HepG2 (cell line): ENCODE measurements around the gene PSRC1. TPM values are rescaled to one million over a fixed set of nuclear protein-coding genes. Genes with fewer than 3 reads are reported as not detected.

Source experiments
- EED ChIP-seq: sonication (generic); formaldehyde crosslinking; IDR thresholded peaks from 2 replicates; pipeline ENCODE4 v1.5.0; 2020; ENCODE audit warnings: mild to moderate bottlenecking, missing genetic modification reagents
- PCBP2 ChIP-seq: fragments of 200-400 bp; formaldehyde crosslinking; optimal IDR thresholded peaks from 2 replicates; pipeline ENCODE3; 2018; ENCODE audit warnings: low read length, low read depth; ENCODE audit not compliant: poor library complexity, severe bottlenecking
- TCF12 ChIP-seq, 2 experiments: fragments of 450-650 bp in 1 of 2; sonication (generic) in 1 of 2; formaldehyde crosslinking in 1 of 2; IDR thresholded peaks; 2 replicates each; pipeline versions ENCODE4 v1.6.1 to v1.8.0; 2017 to 2022; ENCODE audit warnings: antibody characterized with exemption in 1 of 2, mild to moderate bottlenecking in 1 of 2, missing genetic modification reagents in 1 of 2, moderate library complexity in 1 of 2
- YEATS4 ChIP-seq: sonication (generic); formaldehyde crosslinking; IDR thresholded peaks from 2 replicates; pipeline ENCODE4 v1.4.0; 2020; ENCODE audit warnings: missing genetic modification reagents, borderline replicate concordance
- ZNF136 ChIP-seq: sonication (generic); formaldehyde crosslinking; IDR thresholded peaks from 2 replicates; pipeline ENCODE4 v1.8.1; 2022; ENCODE audit warnings: low read depth, mild to moderate bottlenecking, moderate library complexity, missing genetic modification reagents
- ZNF574 ChIP-seq: sonication (generic); formaldehyde crosslinking; IDR thresholded peaks from 2 replicates; pipeline ENCODE4 v1.4.0; 2020; ENCODE audit warnings: missing genetic modification reagents
- polyA plus RNA-seq, 8 experiments: library from polyadenylated mRNA; depleted of rRNA in 3 of 8; stranded (reverse) in 7 of 8; unstranded in 1 of 8; fragments of >200 nt; fragmentation: Illumina TruSeq in 4 of 8; extraction: Trizol in 4 of 8; gene quantifications; 2 replicates each; pipeline versions ENCODE4 v1.2.1 to v1.2.3, GENCODE V29; 2011 to 2016; ENCODE audit warnings: low read depth in 4 of 8, missing spikeins in 1 of 8, mixed read lengths in 1 of 8; ENCODE audit not compliant: insufficient read depth in 1 of 8
- total RNA-seq, 5 experiments: library from RNA; depleted of rRNA; stranded (reverse); fragments of >200 nt; fragmentation: Illumina TruSeq; extraction: Trizol; gene quantifications; 2 replicates each; pipeline ENCODE4 v1.2.3, GENCODE V29; 2016; ENCODE audit warnings: low read depth in 1 of 5
- TF ChIP-seq, protein P1 (sequence below): sonication (generic); formaldehyde crosslinking; IDR thresholded peaks from one replicate; pipeline ENCODE4 v1.5.1; 2020; ENCODE audit warnings: mild to moderate bottlenecking, missing genetic modification reagents; ENCODE audit errors: not compliant biosample characterization
- TF ChIP-seq, protein P2 (sequence below): sonication (generic); formaldehyde crosslinking; IDR thresholded peaks from 2 replicates; pipeline ENCODE4 v1.8.0; 2022; ENCODE audit warnings: mild to moderate bottlenecking, missing genetic modification reagents, borderline replicate concordance
- TF ChIP-seq, protein P3 (sequence below): sonication (generic); formaldehyde crosslinking; IDR thresholded peaks from 2 replicates; pipeline ENCODE4 v1.5.0; 2020; ENCODE audit warnings: mild to moderate bottlenecking, missing genetic modification reagents, borderline replicate concordance

Gene PSRC1
- total and polyA plus RNA-seq, 2 of the 13 experiments (the other 11 are each of a cell fraction or from before 2014, with no cell fraction given): 28.6 to 30.3 TPM

- TF ChIP-seq, protein P1, sequence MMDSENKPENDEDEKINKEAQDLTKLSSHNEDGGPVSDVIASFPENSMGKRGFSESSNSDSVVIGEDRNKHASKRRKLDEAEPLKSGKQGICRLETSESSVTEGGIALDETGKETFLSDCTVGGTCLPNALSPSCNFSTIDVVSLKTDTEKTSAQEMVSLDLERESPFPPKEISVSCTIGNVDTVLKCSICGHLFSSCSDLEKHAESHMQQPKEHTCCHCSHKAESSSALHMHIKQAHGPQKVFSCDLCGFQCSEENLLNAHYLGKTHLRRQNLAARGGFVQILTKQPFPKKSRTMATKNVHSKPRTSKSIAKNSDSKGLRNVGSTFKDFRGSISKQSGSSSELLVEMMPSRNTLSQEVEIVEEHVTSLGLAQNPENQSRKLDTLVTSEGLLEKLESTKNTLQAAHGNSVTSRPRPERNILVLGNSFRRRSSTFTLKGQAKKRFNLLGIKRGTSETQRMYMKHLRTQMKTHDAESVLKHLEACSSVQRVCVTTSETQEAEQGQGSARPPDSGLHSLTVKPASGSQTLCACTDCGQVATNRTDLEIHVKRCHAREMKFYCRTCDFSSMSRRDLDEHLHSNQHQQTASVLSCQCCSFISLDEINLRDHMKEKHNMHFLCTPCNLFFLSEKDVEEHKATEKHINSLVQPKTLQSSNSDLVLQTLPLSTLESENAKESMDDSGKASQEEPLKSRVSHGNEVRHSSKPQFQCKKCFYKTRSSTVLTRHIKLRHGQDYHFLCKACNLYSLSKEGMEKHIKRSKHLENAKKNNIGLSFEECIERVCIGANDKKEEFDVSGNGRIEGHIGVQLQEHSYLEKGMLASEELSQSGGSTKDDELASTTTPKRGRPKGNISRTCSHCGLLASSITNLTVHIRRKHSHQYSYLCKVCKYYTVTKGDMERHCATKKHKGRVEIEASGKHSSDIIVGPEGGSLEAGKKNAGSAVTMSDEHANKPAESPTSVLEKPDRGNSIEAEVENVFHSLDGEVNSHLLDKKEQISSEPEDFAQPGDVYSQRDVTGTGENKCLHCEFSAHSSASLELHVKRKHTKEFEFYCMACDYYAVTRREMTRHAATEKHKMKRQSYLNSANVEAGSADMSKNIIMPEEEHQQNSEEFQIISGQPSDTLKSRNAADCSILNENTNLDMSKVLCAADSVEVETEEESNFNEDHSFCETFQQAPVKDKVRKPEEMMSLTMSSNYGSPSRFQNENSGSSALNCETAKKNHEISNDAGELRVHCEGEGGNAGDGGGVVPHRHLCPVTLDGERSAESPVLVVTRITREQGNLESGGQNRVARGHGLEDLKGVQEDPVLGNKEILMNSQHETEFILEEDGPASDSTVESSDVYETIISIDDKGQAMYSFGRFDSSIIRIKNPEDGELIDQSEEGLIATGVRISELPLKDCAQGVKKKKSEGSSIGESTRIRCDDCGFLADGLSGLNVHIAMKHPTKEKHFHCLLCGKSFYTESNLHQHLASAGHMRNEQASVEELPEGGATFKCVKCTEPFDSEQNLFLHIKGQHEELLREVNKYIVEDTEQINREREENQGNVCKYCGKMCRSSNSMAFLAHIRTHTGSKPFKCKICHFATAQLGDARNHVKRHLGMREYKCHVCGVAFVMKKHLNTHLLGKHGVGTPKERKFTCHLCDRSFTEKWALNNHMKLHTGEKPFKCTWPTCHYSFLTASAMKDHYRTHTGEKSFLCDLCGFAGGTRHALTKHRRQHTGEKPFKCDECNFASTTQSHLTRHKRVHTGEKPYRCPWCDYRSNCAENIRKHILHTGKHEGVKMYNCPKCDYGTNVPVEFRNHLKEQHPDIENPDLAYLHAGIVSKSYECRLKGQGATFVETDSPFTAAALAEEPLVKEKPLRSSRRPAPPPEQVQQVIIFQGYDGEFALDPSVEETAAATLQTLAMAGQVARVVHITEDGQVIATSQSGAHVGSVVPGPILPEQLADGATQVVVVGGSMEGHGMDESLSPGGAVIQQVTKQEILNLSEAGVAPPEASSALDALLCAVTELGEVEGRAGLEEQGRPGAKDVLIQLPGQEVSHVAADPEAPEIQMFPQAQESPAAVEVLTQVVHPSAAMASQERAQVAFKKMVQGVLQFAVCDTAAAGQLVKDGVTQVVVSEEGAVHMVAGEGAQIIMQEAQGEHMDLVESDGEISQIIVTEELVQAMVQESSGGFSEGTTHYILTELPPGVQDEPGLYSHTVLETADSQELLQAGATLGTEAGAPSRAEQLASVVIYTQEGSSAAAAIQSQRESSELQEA (CRISPR knock-in tag): peak; percentile 77
- TF ChIP-seq, protein P2, sequence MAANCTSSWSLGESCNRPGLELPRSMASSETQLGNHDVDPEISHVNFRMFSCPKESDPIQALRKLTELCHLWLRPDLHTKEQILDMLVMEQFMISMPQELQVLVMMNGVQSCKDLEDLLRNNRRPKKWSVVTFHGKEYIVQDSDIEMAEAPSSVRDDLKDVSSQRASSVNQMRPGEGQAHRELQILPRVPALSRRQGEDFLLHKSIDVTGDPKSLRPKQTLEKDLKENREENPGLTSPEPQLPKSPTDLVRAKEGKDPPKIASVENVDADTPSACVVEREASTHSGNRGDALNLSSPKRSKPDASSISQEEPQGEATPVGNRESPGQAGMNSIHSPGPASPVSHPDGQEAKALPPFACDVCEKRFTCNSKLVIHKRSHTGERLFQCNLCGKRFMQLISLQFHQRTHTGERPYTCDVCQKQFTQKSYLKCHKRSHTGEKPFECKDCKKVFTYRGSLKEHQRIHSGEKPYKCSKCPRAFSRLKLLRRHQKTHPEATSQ (CRISPR knock-in tag): peak; percentile 56; the same call in 1 of the 2 replicates
- TF ChIP-seq, protein P3, sequence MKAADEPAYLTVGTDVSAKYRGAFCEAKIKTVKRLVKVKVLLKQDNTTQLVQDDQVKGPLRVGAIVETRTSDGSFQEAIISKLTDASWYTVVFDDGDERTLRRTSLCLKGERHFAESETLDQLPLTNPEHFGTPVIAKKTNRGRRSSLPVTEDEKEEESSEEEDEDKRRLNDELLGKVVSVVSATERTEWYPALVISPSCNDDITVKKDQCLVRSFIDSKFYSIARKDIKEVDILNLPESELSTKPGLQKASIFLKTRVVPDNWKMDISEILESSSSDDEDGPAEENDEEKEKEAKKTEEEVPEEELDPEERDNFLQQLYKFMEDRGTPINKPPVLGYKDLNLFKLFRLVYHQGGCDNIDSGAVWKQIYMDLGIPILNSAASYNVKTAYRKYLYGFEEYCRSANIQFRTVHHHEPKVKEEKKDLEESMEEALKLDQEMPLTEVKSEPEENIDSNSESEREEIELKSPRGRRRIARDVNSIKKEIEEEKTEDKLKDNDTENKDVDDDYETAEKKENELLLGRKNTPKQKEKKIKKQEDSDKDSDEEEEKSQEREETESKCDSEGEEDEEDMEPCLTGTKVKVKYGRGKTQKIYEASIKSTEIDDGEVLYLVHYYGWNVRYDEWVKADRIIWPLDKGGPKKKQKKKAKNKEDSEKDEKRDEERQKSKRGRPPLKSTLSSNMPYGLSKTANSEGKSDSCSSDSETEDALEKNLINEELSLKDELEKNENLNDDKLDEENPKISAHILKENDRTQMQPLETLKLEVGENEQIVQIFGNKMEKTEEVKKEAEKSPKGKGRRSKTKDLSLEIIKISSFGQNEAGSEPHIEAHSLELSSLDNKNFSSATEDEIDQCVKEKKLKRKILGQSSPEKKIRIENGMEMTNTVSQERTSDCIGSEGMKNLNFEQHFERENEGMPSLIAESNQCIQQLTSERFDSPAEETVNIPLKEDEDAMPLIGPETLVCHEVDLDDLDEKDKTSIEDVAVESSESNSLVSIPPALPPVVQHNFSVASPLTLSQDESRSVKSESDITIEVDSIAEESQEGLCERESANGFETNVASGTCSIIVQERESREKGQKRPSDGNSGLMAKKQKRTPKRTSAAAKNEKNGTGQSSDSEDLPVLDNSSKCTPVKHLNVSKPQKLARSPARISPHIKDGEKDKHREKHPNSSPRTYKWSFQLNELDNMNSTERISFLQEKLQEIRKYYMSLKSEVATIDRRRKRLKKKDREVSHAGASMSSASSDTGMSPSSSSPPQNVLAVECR (CRISPR knock-in tag): peak; percentile 69; the same call in 1 of the 2 replicates
- TF ChIP-seq ZNF136 (CRISPR knock-in tag) (0 out of 2 replicates have a peak, but pooled peaks have one; percentile 86), YEATS4 (CRISPR knock-in tag) (peak; percentile 51; the same call in 1 of the 2 replicates), EED (CRISPR knock-in tag) (no peak), TCF12 (IDR thresholded peaks at IDR 0.05) (no peak), TCF12 (CRISPR knock-in tag; IDR thresholded peaks at IDR 0.05) (no peak), PCBP2 (no peak), ZNF574 (peak; percentile 87)
Measured at GRCh38 chr1:109263597-109264378, 19.2 kb downstream of the PSRC1 start (continued).
